PC-3 (cell line): ENCODE measurements around the gene DYRK3.

Experiments used
- EZH2 ChIP-seq: fragments of 300-600 bp; sonication (generic); IDR thresholded peaks from one replicate; pipeline ENCODE4 v1.6.1; 2017; ENCODE audit warnings: antibody characterized with exemption, mild to moderate bottlenecking, low read length; ENCODE audit not compliant: unreplicated experiment
- EZH2phosphoT487 ChIP-seq: fragments of 300-600 bp; sonication (generic); IDR thresholded peaks from 2 replicates; pipeline ENCODE4 v1.6.1; 2018; ENCODE audit warnings: mild to moderate bottlenecking, antibody characterized with exemption, low read length, borderline replicate concordance
- TF ChIP-seq, protein P1 (sequence below): fragments of 300-600 bp; sonication (generic); conservative IDR thresholded peaks from 2 replicates; pipeline ENCODE4 v1.5.1; 2017; ENCODE audit warnings: antibody characterized with exemption, low read depth, mild to moderate bottlenecking, low read length

GRCh38 chr1:206691604-206692003, 56.3 kb downstream of the DYRK3 start:
- TF ChIP-seq, protein P1, sequence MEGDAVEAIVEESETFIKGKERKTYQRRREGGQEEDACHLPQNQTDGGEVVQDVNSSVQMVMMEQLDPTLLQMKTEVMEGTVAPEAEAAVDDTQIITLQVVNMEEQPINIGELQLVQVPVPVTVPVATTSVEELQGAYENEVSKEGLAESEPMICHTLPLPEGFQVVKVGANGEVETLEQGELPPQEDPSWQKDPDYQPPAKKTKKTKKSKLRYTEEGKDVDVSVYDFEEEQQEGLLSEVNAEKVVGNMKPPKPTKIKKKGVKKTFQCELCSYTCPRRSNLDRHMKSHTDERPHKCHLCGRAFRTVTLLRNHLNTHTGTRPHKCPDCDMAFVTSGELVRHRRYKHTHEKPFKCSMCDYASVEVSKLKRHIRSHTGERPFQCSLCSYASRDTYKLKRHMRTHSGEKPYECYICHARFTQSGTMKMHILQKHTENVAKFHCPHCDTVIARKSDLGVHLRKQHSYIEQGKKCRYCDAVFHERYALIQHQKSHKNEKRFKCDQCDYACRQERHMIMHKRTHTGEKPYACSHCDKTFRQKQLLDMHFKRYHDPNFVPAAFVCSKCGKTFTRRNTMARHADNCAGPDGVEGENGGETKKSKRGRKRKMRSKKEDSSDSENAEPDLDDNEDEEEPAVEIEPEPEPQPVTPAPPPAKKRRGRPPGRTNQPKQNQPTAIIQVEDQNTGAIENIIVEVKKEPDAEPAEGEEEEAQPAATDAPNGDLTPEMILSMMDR: no peak
- TF ChIP-seq EZH2phosphoT487: no peak
- TF ChIP-seq EZH2: no peak
